ENCODE data around the gene CFAP97D2. TPM values are rescaled to one million over a fixed set of nuclear protein-coding genes. Genes with fewer than 3 reads are reported as not detected.

CFAP97D2 gene
- total RNA-seq, 4 donors from 2014 or later = not detected

DNA sequence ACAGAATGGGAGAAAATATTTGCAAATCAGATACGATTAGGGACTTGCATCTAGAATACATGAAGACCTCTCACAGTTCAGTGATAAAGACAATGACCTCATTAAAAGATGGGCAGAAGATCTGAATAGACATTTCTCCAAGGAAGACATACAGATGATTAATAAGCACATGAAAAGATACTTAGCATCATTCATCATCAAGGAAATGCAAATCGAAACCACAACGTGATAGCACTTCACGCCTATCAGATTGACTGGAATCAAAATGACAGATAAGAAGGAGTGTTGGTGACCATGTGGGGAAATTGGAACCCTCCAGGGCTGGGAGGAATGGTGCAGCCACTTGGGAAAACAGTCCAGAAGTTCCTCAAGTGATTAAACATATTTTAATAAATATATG is 25.8 kb downstream of the CFAP97D2 start:
- H3K27me3 ChIP-seq = no peaks in the 10 kb centered on the region
- H3K36me3 ChIP-seq = no peaks in the 10 kb centered on the region
- 85 to 86% methylated on average over 4 of the region's 4 CpGs for WGBS, 2 donors
- no peak overlapping the region for H3K27ac ChIP-seq
- no peak for TF ChIP-seq POLR2A (IDR thresholded peaks at IDR 0.05)
- TF ChIP-seq, protein P1, sequence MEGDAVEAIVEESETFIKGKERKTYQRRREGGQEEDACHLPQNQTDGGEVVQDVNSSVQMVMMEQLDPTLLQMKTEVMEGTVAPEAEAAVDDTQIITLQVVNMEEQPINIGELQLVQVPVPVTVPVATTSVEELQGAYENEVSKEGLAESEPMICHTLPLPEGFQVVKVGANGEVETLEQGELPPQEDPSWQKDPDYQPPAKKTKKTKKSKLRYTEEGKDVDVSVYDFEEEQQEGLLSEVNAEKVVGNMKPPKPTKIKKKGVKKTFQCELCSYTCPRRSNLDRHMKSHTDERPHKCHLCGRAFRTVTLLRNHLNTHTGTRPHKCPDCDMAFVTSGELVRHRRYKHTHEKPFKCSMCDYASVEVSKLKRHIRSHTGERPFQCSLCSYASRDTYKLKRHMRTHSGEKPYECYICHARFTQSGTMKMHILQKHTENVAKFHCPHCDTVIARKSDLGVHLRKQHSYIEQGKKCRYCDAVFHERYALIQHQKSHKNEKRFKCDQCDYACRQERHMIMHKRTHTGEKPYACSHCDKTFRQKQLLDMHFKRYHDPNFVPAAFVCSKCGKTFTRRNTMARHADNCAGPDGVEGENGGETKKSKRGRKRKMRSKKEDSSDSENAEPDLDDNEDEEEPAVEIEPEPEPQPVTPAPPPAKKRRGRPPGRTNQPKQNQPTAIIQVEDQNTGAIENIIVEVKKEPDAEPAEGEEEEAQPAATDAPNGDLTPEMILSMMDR (IDR thresholded peaks at IDR 0.05) = no peak
- DNase-seq = no peak
- no peak overlapping the region for H3K4me3 ChIP-seq (replicated peaks in 1 of 3)
- intact Hi-C loops (cut with DNase I) = no loop called here
- H3K4me1 ChIP-seq = no peaks in the 10 kb centered on the region
- H3K9me3 ChIP-seq = no peaks in the 10 kb centered on the region

GRCh38 chr13:114208134-114208533 is 29.1 kb downstream of the CFAP97D2 start:
- no peak overlapping the region for H3K4me3 ChIP-seq (replicated peaks in 1 of 3)
- 88 to 92% methylated on average over 6 of the region's 6 CpGs for WGBS, 2 donors
- no peaks in the 10 kb centered on the region for H3K9me3 ChIP-seq
- DNase-seq = no peak
- no peaks in the 10 kb centered on the region for H3K36me3 ChIP-seq
- no peak overlapping the region for H3K27ac ChIP-seq
- no peaks in the 10 kb centered on the region for H3K4me1 ChIP-seq
- TF ChIP-seq, protein P1 (IDR thresholded peaks at IDR 0.05) = no peak
- no peak for TF ChIP-seq POLR2A (IDR thresholded peaks at IDR 0.05)
- H3K27me3 ChIP-seq = no peaks in the 10 kb centered on the region
- intact Hi-C loops (cut with DNase I) = no loop called here

DNA sequence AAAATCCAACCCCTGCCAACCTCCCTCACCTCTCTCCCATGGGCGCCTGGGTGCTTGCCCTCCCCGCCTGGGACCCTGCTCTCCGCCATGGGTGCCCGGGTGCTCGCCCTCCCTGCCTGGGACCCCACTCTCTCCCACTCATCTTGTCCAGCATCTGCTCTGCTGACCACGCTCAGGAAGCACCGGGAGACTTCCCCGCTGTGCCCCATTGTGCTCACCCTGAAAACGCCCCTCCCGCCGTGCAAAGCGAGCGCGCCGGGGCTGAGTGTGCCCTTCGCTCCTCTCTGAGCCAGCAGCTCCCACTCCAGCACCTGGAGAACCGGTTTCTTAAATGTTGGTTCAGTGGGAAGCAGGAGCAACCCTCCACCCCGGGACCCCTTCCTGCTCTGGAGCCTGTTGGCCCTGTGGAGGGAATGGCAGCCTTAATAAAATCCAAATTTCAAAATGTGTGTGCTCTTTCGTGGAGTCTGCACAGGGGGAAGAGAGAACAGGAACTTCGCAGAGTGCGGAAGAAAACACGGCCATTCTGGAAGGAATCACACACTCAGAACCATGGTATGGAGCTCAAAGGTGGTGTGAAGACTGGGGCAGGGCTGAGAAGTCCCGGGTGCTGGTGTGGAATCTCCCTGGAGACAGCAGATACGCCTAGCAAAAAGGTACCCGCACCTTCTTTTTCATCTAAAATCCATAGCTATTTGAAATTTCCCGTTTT is 32.5 kb downstream of the CFAP97D2 start:
- Histone ChIP-seq H3K27me3 (no peaks in the 10 kb centered on the region), H3K9me3 (no peaks in the 10 kb centered on the region), H3K4me3 (replicated peaks in 1 of 3) (no peak overlapping the region), H3K27ac (no peak overlapping the region), H3K4me1 (no peaks in the 10 kb centered on the region), H3K36me3 (no peaks in the 10 kb centered on the region)
- no peak for TF ChIP-seq POLR2A (IDR thresholded peaks at IDR 0.05)
- TF ChIP-seq, protein P1 (IDR thresholded peaks at IDR 0.05) = no peak
- peak; percentile 36 to 45 for DNase-seq
- intact Hi-C loops (cut with DNase I) = no loop called here
- 55 to 63% methylated on average over 21 to 26 of the region's 26 CpGs for WGBS, 2 donors

- H3K36me3 ChIP-seq = no peaks in the 10 kb centered on the region
- H3K27ac ChIP-seq = no peak overlapping the region
- H3K9me3 ChIP-seq = no peaks in the 10 kb centered on the region
- no peaks in the 10 kb centered on the region for H3K4me1 ChIP-seq
- TF ChIP-seq POLR2A (IDR thresholded peaks at IDR 0.05) = no peak
- TF ChIP-seq, protein P1 (IDR thresholded peaks at IDR 0.05) = no peak
- no peak for DNase-seq
- 75 to 85% methylated on average over 6 of the region's 6 CpGs for WGBS, 2 donors
- intact Hi-C loops (cut with DNase I) = no loop called here
- H3K27me3 ChIP-seq = no peaks in the 10 kb centered on the region
- no peak overlapping the region for H3K4me3 ChIP-seq (replicated peaks in 1 of 3)
These were observed 33.1 kb downstream of the CFAP97D2 start for GRCh38 chr13:114212158-114212495.

DNA sequence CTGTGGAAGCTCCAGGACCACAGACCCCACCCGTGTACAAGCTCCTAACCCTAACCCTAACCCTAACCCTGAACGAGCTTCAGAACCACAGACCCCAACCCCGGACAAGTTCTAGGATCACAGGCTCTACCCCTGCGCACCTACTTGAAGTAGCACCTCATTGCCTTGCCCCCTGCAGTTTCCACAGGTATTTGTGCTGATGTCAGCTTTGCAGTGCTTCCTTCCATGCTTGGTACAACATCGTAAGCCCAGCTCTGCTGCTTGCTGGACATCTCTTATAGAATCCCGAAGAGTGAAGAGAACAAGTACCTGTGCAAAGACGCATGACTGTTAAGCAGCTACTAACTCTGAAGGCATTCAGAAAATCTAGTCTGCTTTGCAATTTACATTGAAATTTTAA is 34.9 kb downstream of the CFAP97D2 start:
- WGBS, 2 donors = 81 to 89% methylated on average over 7 of the region's 7 CpGs
- intact Hi-C loops (cut with DNase I) = no loop called here
- no peaks in the 10 kb centered on the region for H3K9me3 ChIP-seq
- H3K4me1 ChIP-seq = no peaks in the 10 kb centered on the region
- TF ChIP-seq, protein P1 (IDR thresholded peaks at IDR 0.05) = no peak
- no peak for TF ChIP-seq POLR2A (IDR thresholded peaks at IDR 0.05)
- no peaks in the 10 kb centered on the region for H3K27me3 ChIP-seq
- no peak for DNase-seq
- no peak overlapping the region for H3K27ac ChIP-seq
- H3K4me3 ChIP-seq (replicated peaks in 1 of 3) = no peak overlapping the region
- no peaks in the 10 kb centered on the region for H3K36me3 ChIP-seq

All from thyroid gland (tissue), 4 donors.